T-helper 9 cell (primary cell): ENCODE measurements around the gene CTNNBIP1.
"Not testable (repeated sequence)": the region's sequence is repeated elsewhere in the genome, so short reads cannot be mapped to it uniquely, and the experiment has no call there.

Experiments used
- DNase-seq: peaks from one replicate; pipeline ENCODE4 v3.0.0-alpha.2; 2020

Gene CTNNBIP1

DNA sequence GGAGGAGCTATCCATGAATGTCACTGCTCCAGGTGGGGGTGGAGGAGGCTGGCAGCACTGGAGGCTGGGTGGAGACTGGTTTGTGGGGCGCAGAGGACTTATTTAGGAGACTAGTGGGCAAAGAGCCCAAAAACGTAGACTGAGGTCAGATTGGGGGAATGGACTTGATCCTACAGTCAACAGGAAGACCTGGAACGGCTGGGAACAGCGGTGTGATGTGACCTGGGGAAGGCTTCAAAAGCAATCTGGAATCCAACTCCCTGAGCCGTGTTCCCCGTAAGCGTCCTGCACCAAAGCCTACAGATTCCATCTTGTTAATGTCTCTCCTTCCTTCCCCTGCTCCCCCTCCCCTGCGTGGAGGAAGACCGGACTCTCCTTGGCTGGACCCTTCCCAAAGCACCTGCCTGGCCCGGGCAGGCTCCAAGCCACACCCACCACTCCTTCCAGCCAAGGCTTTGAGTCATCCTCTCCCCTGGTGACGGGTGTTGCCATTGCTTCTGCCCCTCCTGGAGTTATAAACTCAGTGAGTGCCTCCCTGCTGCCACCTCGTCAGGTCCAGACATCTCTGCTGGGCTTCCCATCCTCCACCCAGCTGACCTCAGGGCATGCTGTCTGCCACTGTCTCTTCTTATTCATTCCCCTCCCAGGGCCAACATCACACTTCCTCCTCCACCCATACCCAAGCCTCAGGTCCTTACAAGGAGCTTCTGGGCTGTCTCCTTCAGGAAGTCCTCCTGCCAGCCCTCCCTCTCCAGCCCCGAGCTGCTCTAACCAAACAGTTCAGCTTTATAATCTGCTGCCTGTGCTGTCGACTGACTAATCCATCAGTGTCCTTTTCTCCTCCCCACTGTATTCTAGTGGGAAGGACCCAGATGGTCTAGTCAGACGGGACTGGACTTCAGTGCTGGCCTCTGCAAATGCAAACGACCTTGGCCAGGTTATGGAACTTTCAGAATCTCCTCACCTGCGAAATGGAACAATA, 84.7 kb downstream of the CTNNBIP1 start:
- peak; percentile 36 for DNase-seq

DNA sequence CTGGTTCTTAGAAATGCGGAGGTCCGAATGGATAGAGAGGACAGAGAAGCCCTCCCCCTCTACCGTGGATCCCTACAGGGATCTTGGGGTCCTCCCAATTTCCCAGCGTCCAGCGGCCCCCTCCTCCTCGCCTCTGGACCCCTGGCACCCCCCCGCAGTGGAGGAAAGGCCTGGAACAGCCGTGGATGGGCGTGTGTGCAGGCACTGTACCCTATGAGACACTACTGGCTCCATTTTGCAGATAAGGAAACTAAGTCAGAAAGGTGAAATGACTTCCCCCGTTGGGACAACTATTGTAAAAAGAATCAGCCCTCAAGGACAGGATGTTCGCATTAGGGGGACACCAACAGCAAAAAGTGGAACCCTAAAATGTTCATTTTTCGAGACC, 85.4 kb downstream of the CTNNBIP1 start:
- DNase-seq: no peak

DNA sequence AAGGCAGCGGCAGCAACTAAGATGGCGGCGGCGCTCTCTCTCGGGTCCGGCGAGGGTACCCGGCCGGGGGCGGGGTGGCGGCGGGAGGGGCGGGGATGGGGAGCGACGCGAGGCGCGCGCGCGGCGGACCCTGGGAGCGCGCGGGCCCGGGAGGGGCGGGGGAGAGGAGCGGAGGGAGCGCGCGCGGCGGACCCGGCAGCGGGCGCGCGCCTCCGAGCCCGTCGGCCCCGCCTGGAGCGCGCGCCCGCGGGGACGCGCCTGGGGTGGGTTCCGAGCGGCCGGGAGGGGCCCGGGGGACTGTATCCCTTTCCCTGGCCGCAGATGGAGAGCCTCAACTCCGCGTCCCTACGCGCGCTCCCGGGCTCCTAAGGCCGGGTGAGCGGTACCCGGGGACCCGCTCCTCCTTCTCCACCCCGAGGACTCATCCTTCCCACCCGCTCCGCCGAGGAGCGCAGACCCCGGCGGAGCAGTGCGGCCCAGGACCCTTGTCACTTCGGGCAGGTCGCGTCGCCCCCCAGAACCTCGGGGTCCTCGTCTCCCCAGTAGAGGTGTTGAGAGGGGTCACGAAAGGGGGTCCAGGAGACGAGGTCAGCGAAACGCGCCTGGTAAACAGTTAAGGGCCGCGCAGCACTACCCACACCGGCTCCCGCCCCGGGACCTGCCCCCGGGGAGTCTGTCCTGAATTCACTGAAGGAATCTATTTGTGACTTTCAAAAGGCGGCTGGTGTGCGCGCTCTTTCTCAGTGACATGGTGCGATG, 85.9 kb downstream of the CTNNBIP1 start, which contains the start of gene CLSTN1:
Gene CLSTN1, minus strand, starts transcription at position 23 of the 759 bp plus-strand sequence. CDS start 232 bp downstream, outside the sequence.
- DNase-seq: peak; percentile 87

DNA sequence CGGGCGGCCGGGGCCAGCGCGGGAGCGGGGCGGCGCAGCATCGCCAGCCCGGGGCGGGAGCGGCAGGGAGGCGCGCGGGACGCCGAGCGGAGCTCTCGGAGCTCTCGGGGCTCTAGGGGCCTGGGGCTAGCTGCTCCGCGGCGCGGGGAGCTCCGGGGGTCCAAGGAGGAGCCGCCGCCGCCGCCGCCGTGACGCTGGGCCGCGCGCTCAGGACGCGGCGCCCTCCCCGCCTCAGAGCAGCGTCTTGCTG, 86.5 kb downstream of the CTNNBIP1 start:
- DNase-seq: no peak

DNA sequence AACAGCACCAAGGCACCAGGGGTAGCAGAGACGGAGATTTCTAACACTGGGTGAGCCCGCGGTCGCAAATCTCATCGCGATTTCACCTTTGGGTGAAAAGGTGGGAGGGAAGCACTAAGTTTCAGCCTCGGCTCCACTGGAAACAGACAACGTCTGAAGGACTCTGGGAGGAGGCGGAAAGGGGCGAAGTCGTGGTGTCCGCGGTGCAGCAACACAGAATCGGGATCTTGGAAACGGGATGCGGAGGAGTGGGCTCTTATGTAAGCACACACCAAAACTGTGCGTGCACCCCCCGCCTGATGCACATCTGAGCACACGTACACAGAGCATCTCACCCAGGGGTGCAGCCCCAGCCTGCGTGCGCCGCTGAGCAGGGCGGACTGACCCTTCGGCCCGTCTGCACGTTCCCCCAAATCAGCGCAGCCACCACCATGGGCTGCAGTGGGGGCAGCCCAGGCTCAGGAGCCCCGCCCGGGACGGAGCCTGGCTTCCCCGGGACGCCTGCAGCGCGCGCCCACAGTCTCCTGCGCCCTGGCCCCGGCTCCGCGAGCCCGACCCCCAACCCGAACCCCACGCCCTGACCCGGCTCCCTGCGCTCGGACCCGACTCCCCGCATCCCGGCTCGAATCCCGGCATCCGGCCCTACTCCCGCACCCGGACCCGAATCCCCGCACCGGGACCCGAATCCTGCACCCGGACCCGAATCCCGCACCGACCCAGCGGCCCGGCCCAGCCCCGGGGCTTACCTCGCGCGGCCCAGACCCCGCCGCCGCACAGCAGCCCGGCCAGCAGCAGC, 87.0 kb downstream of the CTNNBIP1 start:
- DNase-seq: no peak

DNA sequence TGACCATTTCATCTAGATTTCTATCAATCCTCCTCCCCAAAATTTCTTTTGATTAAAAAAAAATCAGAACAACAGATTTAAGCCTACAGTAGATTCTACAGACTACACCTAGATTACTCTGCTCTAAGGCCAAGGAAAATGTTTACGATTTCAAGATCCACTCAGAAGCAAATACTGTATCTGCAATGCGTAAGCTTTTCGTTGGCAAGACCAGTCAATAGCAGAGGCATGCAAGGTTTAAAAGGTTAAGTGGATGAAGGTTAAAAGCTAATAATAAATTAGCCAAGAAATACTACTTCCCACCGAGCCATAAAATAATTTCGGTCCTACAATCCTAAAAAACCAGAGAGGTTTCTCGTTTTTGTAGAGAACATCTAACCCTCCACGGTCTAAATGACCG, 87.6 kb downstream of the CTNNBIP1 start:
- DNase-seq: no peak

DNA sequence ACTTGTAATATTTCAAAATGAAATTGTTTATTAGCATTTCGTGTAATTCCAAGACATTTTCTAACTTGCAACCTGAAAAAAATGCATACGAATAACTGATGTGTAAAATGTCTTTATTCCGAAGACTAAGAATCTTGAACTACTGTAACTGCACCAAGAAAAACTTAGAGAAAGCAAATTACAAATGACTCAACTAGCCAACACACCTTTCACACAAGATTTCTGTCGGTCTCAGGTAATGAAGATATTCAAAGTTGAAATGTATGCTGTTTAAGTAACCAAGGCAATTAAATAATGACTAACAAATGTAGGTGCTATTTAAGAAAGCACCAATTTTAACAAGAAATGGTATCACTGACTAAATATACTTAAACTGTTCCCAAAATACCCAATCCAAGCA, 88.4 kb downstream of the CTNNBIP1 start:
- DNase-seq: no peak

DNA sequence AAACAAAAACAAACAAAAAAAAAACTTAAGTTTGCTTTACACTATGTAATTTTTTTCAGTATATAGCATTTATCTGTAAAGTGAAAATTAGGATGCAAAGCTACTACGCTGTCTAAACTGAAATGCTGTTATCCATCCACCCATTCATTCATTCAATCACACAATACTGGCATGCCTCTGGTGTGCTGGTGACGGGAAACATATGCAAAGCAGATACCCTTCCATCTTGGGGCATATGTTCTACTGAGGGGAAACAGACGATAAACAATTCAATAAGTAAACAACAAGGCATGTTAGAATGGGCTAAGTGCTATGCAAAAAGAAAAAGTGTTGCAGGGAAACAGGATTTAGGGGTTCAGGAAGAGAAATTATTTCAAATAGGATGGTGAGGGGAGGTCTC, 89.5 kb downstream of the CTNNBIP1 start:
- no peak for DNase-seq

DNA sequence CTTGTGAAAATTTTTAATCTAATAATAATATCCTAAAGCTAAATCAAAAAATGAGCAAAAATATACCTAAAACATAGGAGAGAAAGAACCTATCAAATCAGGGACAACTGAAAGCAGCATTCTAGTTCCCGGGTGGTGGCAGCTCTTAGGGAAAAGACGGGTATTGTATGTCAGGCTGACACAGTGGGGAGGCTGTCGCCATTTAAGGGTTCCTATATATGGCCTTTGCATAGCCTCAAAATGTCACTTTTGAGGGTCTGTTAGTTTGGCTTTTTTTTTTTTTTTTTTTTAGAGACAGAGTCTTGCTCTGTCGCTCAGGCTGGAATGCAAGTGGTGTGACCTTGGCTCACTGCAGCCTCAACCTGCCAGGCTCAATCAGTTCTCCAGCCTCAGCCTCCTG, 92.3 kb downstream of the CTNNBIP1 start:
- no peak for DNase-seq

DNA sequence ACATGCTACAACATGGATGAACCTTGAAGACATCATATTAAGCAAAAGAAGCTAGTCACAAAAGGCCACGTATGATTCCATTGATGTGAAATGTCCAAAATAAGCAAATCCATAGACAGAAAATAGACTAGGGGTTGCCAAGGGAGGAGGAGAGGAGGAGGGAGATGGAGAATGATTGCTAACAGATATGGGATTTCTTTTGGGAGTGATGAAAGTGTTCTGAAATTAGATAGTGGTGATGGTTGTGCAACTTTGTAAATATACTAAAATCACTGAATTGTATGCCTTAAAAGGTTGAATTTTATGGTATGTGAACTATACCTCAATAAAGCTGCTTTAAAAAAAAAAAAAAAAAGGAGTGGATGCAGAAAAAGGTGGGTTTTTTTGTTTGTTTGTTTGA, 93.9 kb downstream of the CTNNBIP1 start:
- DNase-seq: no peak

DNA sequence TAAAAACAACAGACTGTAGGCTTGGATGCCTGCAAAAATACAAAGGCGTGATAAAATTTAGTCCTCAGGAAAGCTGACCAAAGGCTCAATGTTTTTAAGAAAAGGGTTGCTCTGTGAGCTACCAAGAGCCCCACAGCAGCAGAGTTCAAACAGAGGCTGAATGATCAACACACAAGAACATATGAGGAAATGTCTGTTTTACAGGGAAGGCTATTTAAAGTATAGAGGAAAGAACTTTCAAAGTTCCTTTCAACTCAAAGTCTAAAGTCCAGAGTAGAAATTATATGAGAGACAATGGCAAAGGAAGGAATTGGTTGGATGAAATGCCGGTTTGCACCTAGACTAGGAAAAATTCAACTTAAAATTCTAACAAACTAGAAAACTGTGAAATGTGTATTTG, 94.9 kb downstream of the CTNNBIP1 start:
- DNase-seq: no peak

DNA sequence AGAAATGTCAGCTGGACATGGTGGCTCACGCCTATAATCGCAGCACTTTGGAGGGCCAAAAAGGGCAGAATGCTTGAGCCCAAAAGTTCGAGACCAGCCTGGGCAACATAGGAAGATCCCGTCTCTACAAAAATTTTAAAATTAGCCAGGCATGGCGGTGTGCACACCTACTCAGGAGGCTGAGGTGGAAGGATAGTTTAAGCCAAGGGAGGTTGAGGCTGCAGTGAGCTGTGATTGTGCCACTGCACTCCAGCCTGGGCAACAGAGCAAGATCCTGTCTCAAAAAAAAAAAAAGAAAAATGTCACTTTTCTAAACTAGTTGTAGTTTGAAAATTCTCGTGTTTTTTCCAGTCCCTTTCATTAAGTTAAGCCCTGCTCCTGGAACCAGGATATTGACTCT, 95.5 kb downstream of the CTNNBIP1 start:
- no peak for DNase-seq

DNA sequence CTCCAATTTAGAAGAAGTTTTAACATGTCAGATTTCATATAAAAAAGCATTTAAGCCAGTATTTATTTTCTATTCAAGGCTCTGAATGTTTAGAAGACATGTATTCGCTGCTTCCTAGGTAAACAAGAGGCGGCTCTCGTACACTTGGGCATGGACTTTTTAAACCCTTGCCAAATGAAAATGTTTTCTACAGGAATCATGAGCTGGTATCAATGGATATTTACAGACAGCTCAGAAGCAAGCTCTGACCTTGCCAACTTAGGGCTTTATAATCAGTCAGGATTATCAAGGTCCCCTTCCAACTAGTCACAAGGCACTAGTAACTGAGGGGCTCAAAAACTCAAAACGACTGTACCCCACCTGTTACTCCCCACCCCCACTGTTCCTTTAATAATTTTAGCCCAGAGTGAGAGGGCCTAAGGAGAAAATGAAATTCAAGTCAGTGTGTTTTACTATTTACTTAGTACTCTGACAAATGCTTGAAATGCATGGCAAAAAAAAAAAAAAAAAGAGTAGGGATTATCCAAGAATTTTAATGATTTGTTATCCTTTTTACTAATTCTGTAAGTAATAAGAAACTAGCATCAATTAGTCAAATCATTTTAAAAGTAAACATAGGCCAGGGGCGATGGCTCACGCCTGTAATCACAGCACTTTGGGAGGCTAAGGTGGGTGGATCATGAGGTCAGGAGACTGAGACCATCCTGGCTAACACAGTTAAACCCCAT, 98.7 kb downstream of the CTNNBIP1 start:
- DNase-seq: no peak

DNA sequence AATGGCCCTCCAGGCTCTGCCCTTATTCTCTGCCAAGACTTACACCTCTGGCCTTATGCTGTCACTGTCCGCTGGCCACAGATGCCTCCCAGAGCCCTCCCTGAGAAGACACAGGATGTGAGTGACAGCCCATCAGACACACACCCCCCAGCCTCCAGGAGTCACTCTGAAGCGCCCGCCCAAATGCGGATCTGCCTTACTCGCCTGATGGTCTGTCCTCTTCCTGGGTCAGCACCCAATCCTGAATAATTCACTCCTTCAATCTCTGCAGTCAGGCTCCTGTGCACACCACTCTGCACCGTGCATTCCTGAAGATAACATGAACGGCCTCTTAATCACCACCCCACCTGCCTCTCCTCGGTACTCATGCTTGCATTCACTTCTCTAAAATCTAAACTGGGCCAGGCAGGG, 101.0 kb downstream of the CTNNBIP1 start:
- DNase-seq: no peak

DNA sequence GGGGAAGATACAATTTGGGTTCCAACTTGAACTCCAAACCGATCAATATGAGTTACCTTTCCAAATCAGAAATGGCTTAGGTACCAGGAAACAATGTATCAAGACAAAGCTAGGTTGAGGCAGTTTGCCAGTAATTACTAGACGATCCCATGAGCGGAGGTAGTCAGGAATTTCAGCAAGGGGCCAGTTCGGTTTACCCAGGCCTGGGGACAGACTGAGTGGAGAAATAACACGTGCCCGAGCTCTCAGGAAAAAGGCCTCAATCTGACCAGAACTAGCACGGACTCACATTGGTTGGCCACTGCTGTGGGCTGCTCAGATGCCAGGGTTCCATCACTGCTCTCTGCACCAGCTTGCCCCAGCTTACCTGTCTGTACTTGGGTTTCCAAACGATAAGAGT, 101.6 kb downstream of the CTNNBIP1 start:
- no peak for DNase-seq

DNA sequence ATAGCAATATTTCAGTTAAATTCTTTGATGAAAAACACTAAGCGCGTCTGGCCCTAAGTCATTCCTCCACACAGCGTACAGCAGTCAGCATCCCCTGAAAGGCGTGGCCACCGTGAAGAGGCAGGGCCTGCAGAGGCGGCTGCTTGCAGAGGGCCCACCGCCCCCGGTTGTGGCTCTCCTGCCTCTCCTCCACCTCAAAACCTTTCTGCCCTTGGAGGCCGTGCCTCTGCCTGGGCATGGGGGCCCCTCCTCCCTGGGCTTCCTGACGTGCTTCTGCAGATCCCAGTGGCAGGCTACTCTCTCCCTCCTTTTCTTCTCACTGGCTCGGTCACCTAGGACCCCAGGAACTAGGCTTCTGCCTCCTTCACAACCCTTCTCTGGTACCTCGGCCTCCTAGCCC, 102.5 kb downstream of the CTNNBIP1 start:
- no peak for DNase-seq

DNA sequence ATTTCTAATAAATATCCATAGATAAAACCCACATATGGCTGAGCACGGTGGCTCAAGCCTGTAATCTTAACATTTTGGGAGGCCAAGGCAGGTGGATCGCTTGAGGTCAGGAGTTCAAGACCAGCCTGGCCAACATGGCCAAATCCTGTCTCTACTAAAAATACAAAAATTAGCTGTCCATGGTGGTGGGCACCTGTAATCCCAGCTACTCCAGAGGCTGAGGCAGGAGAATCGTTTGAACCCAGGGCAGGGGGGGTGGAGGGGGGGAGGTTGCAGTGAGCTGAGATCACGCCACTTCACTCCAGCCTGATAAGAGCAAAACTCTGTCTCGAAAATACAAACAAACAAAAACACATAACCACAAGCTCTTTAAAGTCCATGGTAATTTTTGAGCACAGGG, 104.1 kb downstream of the CTNNBIP1 start:
- DNase-seq: not testable (repeated sequence)

DNA sequence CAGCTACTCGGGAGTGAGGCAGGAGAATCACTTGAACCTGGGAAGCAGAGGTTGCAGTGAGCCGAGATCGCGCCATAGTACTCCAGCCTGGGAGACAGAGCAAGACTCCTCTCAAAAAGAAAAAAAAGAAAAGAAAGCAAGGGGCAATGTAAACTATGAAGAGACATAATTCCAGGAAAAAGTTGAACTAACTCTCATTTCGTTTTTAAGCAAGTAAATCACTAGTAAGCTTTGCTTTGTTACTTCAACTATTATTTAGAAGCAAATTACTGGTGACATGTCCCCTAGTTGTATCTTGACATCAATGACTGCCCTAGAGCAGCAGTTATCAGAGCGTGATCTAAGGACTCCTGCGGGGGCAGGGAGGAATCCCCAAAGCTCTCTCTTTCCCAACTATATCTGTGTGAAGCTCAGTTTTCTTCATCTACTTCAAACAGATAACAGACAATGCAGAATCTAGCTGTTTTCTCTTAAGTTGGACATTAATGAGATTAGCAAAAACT, 105.0 kb downstream of the CTNNBIP1 start:
- no peak for DNase-seq

DNA sequence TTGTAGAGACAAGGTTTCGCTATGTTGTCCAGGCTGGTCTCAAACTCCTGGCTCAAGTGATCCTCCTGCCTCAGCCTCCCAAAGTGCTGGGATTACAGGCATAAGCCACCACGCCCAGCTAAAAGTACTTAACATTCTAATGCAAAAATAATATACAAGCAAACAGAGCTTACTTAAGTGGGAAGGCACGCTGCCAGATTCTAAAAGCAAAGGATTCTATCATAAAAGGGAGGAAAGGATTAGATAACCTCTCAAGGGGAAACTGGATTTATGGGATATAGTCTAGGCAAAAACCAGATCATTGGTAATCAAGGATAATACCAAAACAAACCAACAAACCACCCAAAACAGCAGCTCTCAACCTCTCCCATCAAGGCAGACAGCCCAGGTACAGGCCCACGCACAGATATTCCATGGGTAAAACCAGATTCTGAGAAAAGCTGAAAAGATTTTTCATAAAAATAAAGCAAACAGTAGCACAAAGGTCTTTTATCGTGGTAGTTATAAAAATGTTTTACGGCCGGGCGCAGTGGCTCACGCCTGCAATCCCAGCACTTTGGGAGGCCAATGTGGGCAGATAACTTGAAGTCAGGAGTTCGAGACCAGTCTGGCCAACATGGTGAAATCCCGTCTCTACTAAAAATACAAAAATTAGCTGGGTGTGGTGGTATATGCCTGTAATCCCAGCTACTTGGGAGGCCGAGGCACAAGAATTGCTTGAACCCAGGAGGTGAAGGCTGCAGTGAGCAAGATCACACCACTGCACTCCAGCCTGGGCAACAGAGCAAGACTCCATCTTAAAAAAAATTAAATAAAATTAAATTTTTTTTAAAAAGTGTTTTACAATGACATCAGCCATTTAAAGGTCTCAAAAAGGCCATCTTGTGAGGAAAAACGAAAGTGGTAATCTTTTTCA, 106.8 kb downstream of the CTNNBIP1 start:
- DNase-seq: not testable (repeated sequence)

DNA sequence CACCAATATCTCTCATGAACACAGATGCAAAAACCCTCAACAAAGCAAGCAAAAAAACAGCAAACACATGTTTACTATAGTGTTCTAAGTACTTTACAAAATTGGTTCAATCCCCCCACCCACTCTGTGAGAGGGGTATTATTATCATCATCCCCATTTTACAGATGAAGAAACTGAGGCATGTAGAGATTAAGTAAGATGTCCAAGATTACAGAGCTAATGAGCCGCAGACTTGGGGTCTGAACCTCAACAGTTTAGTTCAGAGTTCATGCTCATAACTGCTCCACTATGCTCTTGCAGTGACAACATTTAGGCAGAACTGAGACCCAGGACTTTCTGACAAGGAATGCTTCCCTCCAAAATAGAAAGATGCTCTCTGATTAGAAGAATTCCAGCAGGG, 108.2 kb downstream of the CTNNBIP1 start:
- DNase-seq: no peak
